Measurements from ENCODE around the gene DDX24. TPM values are rescaled to one million over a fixed set of nuclear protein-coding genes. Genes with fewer than 3 reads are reported as not detected.

Gene DDX24
- total and polyA plus RNA-seq, 9 of the 15 experiments (the other 6 are each of a cell fraction or from before 2014, with no cell fraction given): 82.4 to 175 (median 122) TPM

- no peak for TF ChIP-seq AFF1 (IDR thresholded peaks at IDR 0.05; ENCODE audit: low read depth in 1 of 2, partially characterized antibody in 2 of 2)
Measured at GRCh38 chr14:94048691-94049624, 32.0 kb downstream of the DDX24 start (continued).

GRCh38 chr14:94047581-94047980, 33.4 kb downstream of the DDX24 start:
- in situ Hi-C loops (cut with MboI) (no loop called here), intact Hi-C loops (cut with micrococcal nuclease) (no loop called here)
- no peak overlapping the region for H2AFZ ChIP-seq (ENCODE audit: low read depth, low read length)
- no peak for FAIRE-seq
- H3K9ac ChIP-seq (ENCODE audit: insufficient read depth in 1 of 2, low read depth in 2 of 2, low read length in 2 of 2): no peak overlapping the region
- DNase-seq (ENCODE audit: extremely low read depth in 1 of 4, low spot score in 3 of 4): no peak
- POLR2A ChIA-PET: no interaction called here
- H3K36me3 ChIP-seq (ENCODE audit: control insufficient read depth, insufficient read depth, low read length): peaks cover 71% of the 10 kb centered on the region; the same call in 2 of the 3 replicates
- H4K20me1 ChIP-seq (replicated peaks; ENCODE audit: control insufficient read depth, insufficient read depth, low read length): no peaks in the 10 kb centered on the region
- H3K9me3 ChIP-seq (replicated peaks; ENCODE audit: control insufficient read depth, insufficient read depth, low read depth, low read length): no peaks in the 10 kb centered on the region
- H3K79me2 ChIP-seq (ENCODE audit: control insufficient read depth, insufficient read depth, low read length): no peaks in the 10 kb centered on the region
- ATAC-seq: no peak
- no peak overlapping the region for H3K4me2 ChIP-seq (ENCODE audit: insufficient read depth, low read length)
- no peaks in the 10 kb centered on the region for H3K27me3 ChIP-seq (ENCODE audit: control insufficient read depth in 2 of 2, insufficient read depth in 2 of 2, low read length in 2 of 2)
- WGBS (ENCODE audit: insufficient coverage, low coverage, missing lambda C conversion rate): no CpG with 5 or more reads among the region's 3 CpGs
- no peak overlapping the region for H3K4me3 ChIP-seq
- H3K4me1 ChIP-seq (replicated peaks in 1 of 2; ENCODE audit: control insufficient read depth in 2 of 2, insufficient read depth in 2 of 2, low read length in 2 of 2): peaks cover 0 to 6% of the 10 kb centered on the region in 2 experiments; a peak in 2 of 5 replicates
- H3K27ac ChIP-seq (ENCODE audit: extremely low read depth, low read depth, low read length): no peak overlapping the region
- BruUV-seq (replicated peaks): no TSS peak
- CTCF ChIA-PET (ENCODE audit: low intra/inter-chr PET ratio): no interaction called here
- no peaks in the 10 kb centered on the region for H3K9me1 ChIP-seq (ENCODE audit: control insufficient read depth, insufficient read depth, low read length)
- TF ChIP-seq MXI1 (IDR thresholded peaks at IDR 0.05; ENCODE audit: low read depth, low read length): no peak
- no peak for TF ChIP-seq PHTF2 (CRISPR knock-in tag; IDR thresholded peaks at IDR 0.05)
- no peak for TF ChIP-seq ZBTB49 (CRISPR knock-in tag; IDR thresholded peaks at IDR 0.05; ENCODE audit: borderline replicate concordance)
- TF ChIP-seq GTF3C2 (IDR thresholded peaks at IDR 0.05; ENCODE audit: borderline replicate concordance, extremely low read depth, insufficient read length): no peak
- TF ChIP-seq NFXL1 (CRISPR knock-in tag; IDR thresholded peaks at IDR 0.05): no peak
- no peak for TF ChIP-seq ZNF707 (CRISPR knock-in tag; conservative IDR thresholded peaks at IDR 0.05)
- no peak for TF ChIP-seq POU5F1 (IDR thresholded peaks at IDR 0.05; ENCODE audit: borderline replicate concordance, low read depth, low read length, partially characterized antibody)
- no peak for TF ChIP-seq POLR2AphosphoS2 (IDR thresholded peaks at IDR 0.05; ENCODE audit: low read length)
